NOMO-1 treated with DMSO at 0.1 percent for 48 hours (cell line): ENCODE results near the gene DAB2IP.
"Not testable (repeated sequence)": the region's sequence is repeated elsewhere in the genome, so short reads cannot be mapped to it uniquely, and the experiment has no call there.

Experiments
- DNase-seq: peaks from one replicate; lab custom pipeline; 2025; ENCODE audit not compliant: unreplicated experiment; lab: John Stamatoyannopoulos, UW

DAB2IP gene

GRCh38 chr9:121785673-121786542 lies 134.5 kb downstream of the DAB2IP start:
- DNase-seq = no peak

- no peak for DNase-seq
Observed at GRCh38 chr9:121786543-121786948, 135.1 kb downstream of the DAB2IP start.

DNA sequence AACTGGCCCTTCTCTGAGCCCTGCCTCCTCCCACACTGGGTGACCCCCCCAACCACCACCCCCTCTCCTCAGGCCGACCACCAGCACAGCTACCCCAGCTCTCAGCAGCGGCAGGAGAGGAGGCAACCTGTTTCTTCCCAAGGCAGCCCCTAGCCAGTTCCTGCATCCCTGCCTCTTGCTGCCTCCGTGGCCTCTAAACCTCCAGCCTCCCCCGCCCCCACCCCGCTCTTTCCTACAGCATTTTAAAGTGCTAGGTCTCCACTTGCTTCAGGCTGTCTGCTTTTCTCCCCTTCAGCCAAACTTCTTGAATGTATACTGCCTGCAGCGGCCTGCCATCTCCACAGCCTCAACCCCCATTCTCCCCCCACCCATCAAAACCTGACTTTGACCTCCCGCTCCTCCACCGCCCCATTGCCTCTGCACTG lies 135.6 kb downstream of the DAB2IP start:
- DNase-seq = no peak

GRCh38 chr9:121788686-121789366 lies 137.4 kb downstream of the DAB2IP start:
- no peak for DNase-seq

DNA sequence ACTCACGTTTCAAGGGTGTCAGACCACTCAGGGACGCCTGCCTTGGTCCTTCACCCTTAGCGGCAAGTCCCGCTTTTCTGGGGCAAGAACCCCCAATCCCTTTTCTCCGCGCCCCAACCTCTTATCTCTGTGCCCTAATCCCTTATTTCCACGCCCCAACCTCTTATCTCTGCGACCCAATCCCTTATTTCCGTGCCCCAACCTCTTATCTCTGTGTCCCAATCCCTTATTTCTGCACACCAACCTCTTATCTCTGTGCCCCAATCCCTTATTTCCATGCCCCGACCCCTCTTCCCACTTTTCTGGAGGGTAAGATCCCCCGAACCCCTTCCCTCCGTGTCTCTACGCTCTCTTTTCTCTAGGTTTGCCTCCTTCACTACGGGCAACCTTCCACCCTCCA lies 139.4 kb downstream of the DAB2IP start:
- no peak for DNase-seq

GRCh38 chr9:121792476-121792875 lies 141.0 kb downstream of the DAB2IP start:
- DNase-seq = not testable (repeated sequence)

DNA sequence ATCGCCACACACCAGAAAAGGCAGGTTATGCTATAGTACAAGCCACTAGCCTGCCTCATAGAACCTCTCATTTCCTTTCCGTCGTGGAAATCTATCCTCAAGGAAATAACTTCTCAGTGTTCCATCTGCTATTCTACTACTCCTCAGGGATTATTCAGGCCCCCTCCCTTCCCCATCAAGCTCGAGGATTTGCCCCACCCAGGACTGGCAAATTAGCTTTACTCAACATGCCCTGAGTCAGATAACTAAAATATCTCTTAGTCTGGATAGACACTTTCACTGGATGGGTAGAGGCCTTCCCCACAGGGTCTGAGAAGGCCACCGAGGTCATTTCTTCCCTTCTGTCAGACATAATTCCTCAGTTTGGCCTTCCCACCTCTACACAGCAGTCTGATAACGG lies 142.9 kb downstream of the DAB2IP start:
- DNase-seq = not testable (repeated sequence)

- no peak for DNase-seq
Observed at GRCh38 chr9:121797081-121797480, 145.6 kb downstream of the DAB2IP start.

DNA sequence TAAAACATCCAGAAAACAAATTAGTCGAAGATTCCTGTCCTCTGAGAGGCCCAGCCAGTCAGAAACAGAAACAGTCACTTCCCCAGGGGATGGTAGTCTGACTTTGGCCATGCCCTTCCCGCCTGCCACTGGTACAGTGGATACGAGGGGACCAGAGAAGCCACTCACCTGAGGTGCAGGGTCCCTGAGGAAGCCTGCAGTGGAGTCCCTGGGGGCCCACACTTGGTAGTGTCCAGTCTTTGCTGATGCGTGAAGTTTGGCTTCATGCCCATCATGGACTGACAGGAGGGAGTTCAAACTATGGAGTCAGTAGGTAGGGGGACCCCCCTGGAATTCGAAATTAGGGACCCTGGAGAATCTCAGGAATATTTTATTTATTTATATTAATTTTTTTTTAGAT lies 147.5 kb downstream of the DAB2IP start:
- no peak for DNase-seq

DNA sequence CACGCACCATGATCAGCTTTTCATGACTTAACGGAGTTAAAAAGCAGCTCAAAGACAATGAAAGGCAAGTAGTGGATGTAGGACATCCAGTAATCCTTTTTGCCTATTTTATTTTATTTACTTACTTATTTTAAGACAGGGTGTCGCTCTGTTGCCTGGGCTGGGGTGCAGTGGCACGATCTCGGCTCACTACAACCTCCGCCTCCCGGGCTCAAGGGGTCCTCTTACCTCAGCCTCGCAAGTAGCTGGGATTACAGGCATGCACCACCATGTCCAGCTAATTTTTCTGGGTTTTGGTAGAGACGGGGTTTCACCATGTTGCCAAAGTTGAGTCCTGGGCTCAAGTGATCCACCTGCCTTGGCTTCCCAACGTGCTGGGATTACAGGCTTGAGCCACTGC lies 148.9 kb downstream of the DAB2IP start:
- DNase-seq = no peak

DNA sequence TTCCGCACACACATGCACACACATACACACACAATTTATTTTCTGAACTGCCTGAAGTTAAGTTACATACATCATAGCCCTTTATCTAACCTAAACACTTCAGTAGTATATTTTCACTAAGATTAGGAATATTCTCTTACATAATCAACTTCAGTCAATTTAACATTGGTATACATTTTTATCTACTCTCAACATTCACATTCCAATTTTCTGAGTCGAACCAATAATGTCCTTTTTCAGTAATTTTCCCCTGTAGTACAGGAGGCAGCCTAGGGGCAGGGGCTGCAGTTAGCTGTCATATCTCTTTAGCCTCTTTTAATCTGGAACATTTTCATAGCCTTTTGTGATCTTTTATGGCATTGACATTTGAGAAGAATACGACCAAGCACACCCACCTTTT lies 150.1 kb downstream of the DAB2IP start:
- no peak for DNase-seq

DNA sequence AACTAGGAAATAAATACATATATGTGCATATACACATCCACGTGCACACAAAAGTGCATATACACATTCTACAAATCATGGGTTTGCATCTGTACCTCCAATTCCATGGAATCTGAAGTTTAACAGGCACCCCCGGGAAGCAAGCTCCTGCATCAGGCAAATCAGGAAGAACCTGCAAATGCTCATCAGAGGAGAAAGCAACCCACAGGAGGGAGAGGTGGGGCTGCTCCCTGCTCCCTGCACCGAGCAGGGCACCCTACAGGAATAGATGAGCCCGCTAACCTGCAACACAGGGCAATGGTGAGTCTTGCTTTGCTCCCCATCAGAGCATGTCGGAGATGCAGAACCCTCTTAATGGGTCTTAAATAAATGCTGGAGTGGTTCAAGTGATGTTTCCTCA lies 151.3 kb downstream of the DAB2IP start:
- DNase-seq = no peak

DNA sequence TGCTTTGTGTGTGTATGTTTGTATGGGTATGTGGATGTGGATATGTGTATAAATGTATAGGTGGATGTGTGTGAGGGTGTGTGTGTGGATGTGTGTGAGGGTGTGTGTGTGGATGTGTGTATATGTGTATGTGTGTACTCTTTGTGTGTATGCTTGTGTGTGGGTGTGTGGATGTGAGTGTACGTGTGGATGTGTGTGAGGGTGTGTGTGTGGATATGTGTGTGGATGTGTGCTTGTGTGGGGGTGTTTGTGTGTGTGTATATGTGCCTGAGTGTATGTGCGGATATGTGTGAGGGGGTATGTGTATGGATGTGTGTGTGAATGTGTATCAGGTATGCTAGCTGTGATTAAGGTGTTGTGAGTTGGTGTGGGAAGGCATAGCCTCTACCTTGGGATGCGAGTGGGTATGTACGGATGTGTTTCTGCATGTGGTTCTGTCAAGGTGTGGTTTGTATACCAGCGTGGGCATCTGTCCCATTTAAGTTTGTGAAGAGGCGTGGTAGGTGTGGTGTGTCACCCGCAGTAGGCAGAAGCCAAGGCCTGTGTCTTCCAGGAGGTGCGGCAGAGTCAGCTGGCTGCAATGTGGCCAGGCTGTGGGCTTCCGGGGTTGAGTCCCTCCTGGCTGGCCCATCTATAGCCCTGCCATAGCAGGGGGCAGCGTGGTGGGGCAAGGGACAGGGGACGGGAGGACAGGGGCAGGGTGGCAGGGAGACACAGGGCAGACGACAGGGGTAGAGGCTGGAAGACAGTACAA lies 155.8 kb downstream of the DAB2IP start:
- DNase-seq = no peak

DNA sequence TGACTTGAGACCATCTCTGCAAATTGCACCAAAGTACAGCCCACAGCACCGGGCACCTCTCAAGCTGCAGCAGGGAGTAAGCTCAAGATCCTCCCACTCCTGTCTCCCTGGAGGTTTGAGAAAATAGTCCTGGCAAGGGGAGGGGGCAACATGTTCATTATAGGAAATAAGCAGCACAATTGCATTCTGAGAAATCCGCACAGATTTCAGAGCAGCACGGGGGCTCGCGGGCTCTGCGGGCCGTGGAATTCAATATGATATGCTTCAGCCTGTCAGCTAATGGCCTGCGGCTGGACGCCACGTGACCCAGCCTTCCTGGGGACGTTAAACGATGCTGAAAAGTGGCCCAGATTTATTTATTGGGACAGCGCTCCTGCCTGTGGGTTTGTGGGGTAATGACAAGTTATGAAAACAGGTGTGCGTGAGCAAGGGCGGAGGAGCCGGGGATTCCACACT lies 156.4 kb downstream of the DAB2IP start:
- no peak for DNase-seq

DNA sequence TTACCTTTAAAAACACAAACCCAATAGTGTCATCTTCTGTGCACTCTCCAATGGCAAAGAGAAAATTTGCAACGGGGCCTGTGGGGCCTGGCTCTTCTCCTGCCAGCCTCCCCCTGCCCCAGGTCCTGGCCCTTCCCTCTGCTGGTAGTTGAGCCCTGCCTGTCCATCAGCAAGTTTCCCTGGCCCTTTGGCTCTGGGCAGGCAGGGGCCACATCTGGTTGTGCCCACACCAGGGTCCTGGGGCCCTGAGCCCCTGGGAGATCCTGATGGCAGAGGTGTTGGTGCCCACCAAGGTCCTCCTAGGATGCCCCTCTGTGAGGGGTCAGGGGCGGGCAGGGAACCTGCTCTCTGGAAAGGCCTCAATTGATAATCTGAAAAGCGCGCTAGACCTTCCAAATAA lies 157.3 kb downstream of the DAB2IP start:
- DNase-seq = no peak

GRCh38 chr9:121809356-121810050 lies 158.1 kb downstream of the DAB2IP start:
- DNase-seq = no peak

DNA sequence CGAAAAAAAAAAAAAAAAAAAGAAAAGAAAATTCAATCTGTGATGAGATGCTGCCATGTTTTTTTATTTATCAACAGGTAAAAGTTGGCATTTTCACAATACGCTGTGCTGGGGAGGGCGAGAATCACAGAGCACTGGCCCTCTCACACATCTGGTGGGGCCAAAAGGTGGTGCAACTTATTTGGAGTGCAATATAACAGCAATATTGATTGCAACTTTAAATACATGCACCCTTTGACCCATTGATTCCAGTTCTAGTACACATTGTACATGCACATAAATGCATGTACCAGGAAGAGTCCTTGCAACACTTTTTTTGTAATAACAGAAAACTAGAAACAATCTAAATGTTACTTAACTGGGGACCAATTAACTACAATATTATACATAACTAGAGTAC lies 159.1 kb downstream of the DAB2IP start:
- DNase-seq = no peak

GRCh38 chr9:121811140-121811539 lies 159.7 kb downstream of the DAB2IP start:
- no peak for DNase-seq

GRCh38 chr9:121811751-121812150 lies 160.3 kb downstream of the DAB2IP start:
- no peak for DNase-seq

DNA sequence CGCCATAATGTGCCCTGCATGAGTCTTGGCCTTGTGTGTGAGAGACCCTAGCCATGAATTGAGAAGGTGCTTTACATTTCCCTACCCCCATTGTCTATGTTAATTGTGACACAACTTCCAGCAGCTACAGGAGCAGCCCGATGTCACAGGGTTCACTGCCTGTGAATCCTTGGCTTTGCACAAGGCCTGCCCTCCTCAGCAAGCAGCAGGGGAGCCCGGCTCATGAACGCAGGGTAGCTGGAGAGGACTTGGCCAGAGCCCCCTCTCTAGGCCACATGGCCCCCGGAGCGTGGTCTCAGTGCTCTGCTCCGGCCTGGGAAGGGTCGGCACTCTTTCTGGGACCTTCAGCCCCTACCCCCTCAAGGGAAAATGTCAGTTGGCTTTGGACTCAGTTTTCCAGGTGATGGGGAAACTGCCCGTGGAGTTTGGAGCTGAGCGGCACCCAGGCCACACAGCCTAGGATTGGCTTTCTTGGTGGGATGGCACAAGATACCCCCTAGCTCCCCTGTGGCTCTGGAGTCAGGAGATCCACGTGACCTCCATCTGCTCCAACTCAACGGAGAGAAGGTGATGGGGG lies 160.8 kb downstream of the DAB2IP start:
- no peak for DNase-seq
